Activated T-helper 1 cell treated with anti-CD3 and anti-CD28 coated beads, Interleukin-12 subunit alpha, Interleukin-12 subunit beta, Interleukin-2, Interleukin-4 antibody, amounts not matched to agents 30 ng/mL and 10 ng/mL and 1 ng/mL, durations not matched to agents 14 hours and 24 hours and 36 hours (primary cell): Measurements from ENCODE around the gene PHLDB3. TPM values are rescaled to one million over a fixed set of nuclear protein-coding genes. Genes with fewer than 3 reads are reported as not detected.

Experiments used
- DNase-seq: peaks from one replicate; pipeline ENCODE4 v3.0.0; 2021; ENCODE audit warnings: low spot score
- H3K27ac Mint-ChIP-seq: one replicate; pipeline ENCODE4 v1.8.0; 2021; ENCODE audit warnings: mild to moderate bottlenecking, mixed read lengths
- H3K27me3 Mint-ChIP-seq: one replicate; pipeline ENCODE4 v1.8.0; 2022; ENCODE audit warnings: mild to moderate bottlenecking, moderate library complexity, mixed read lengths; ENCODE audit not compliant: insufficient read depth
- H3K36me3 Mint-ChIP-seq: one replicate; pipeline ENCODE4 v1.8.0; 2021; ENCODE audit warnings: low read depth, mixed read lengths
- H3K4me1 Mint-ChIP-seq: one replicate; pipeline ENCODE4 v1.8.0; 2021; ENCODE audit warnings: low read depth, mixed read lengths
- H3K4me3 Mint-ChIP-seq: one replicate; pipeline ENCODE4 v1.8.0; 2021; ENCODE audit warnings: mild to moderate bottlenecking, moderate library complexity, mixed read lengths
- H3K9me3 Mint-ChIP-seq: one replicate; pipeline ENCODE4 v1.8.0; 2021; ENCODE audit warnings: mixed read lengths
- intact Hi-C: fragments of 100-400 bp; cut with micrococcal nuclease; formaldehyde crosslinking; loops from one replicate; pipeline ENCODE4 v1.15.1; 2024
- total RNA-seq: library from RNA; stranded (reverse); gene quantifications from 2 replicates; pipeline ENCODE4 v1.2.3, GENCODE V29; 2022

PHLDB3 gene
- total RNA-seq, 1 donor from 2014 or later, result 26.8 TPM

- Mint-ChIP-seq H3K9me3 (no peaks in the 10 kb centered on the region), H3K4me3 (peak overlapping the region; percentile 88), H3K27me3 (no peaks in the 10 kb centered on the region), H3K36me3 (peaks cover 21% of the 10 kb centered on the region), H3K27ac (peak overlapping the region; percentile 82), H3K4me1 (peaks cover 18% of the 10 kb centered on the region)
- intact Hi-C loops, result loop anchor here (1.0 kb wide), 9 partner anchors 16 to 165 kb away; partner anchors contain the start of genes IRGQ, ZNF428, ZNF575 and ZNF576
- peak; percentile 98 for DNase-seq
Measured at GRCh38 chr19:43503501-43504425, 783 bp downstream of the PHLDB3 start.

- H3K4me1 Mint-ChIP-seq, result peaks cover 18% of the 10 kb centered on the region
- H3K9me3 Mint-ChIP-seq, result no peaks in the 10 kb centered on the region
- H3K27ac Mint-ChIP-seq, result no peak overlapping the region
- H3K4me3 Mint-ChIP-seq, result peak overlapping the region; percentile 88
- H3K27me3 Mint-ChIP-seq, result no peaks in the 10 kb centered on the region
- H3K36me3 Mint-ChIP-seq, result peaks cover 20% of the 10 kb centered on the region
- intact Hi-C loops, result no loop called here
- no peak for DNase-seq
Measured at GRCh38 chr19:43502419-43502976, 2.0 kb downstream of the PHLDB3 start.

- Mint-ChIP-seq H3K4me1 (peaks cover 18% of the 10 kb centered on the region), H3K4me3 (peak overlapping the region; percentile 49), H3K9me3 (no peaks in the 10 kb centered on the region), H3K27me3 (no peaks in the 10 kb centered on the region), H3K27ac (no peak overlapping the region), H3K36me3 (peaks cover 21% of the 10 kb centered on the region)
- intact Hi-C loops, result no loop called here
- DNase-seq, result no peak
Measured at GRCh38 chr19:43501661-43502418, 2.7 kb downstream of the PHLDB3 start.

- no peak for DNase-seq
- Mint-ChIP-seq H3K4me1 (peaks cover 14% of the 10 kb centered on the region), H3K9me3 (no peaks in the 10 kb centered on the region), H3K27me3 (no peaks in the 10 kb centered on the region), H3K4me3 (no peak overlapping the region), H3K36me3 (peaks cover 21% of the 10 kb centered on the region), H3K27ac (no peak overlapping the region)
- intact Hi-C loops, result no loop called here
Measured at GRCh38 chr19:43499042-43499441, 5.5 kb downstream of the PHLDB3 start.

- DNase-seq, result no peak
- Mint-ChIP-seq H3K4me1 (peaks cover 9% of the 10 kb centered on the region), H3K27ac (no peak overlapping the region), H3K4me3 (no peak overlapping the region), H3K27me3 (no peaks in the 10 kb centered on the region), H3K9me3 (no peaks in the 10 kb centered on the region), H3K36me3 (peaks cover 21% of the 10 kb centered on the region)
- intact Hi-C loops, result no loop called here
Measured at GRCh38 chr19:43498233-43498842, 6.2 kb downstream of the PHLDB3 start.

GRCh38 chr19:43496960-43497359, 7.6 kb downstream of the PHLDB3 start:
- H3K27ac Mint-ChIP-seq, result no peak overlapping the region
- DNase-seq, result no peak

GRCh38 chr19:43495082-43495481, 9.5 kb downstream of the PHLDB3 start:
- Mint-ChIP-seq H3K4me3 (no peak overlapping the region), H3K27ac (no peak overlapping the region), H3K9me3 (no peaks in the 10 kb centered on the region), H3K27me3 (no peaks in the 10 kb centered on the region), H3K4me1 (no peaks in the 10 kb centered on the region), H3K36me3 (peaks cover 13% of the 10 kb centered on the region)
- intact Hi-C loops, result no loop called here
- DNase-seq, result no peak

More at GRCh38 chr19:43496960-43497359, 7.6 kb downstream of the PHLDB3 start:
- peaks cover 15% of the 10 kb centered on the region for H3K36me3 Mint-ChIP-seq
- no peaks in the 10 kb centered on the region for H3K9me3 Mint-ChIP-seq
- H3K4me3 Mint-ChIP-seq, result no peak overlapping the region
- H3K27me3 Mint-ChIP-seq, result no peaks in the 10 kb centered on the region
- no peaks in the 10 kb centered on the region for H3K4me1 Mint-ChIP-seq
- intact Hi-C loops, result no loop called here

GRCh38 chr19:43490759-43491158, 13.8 kb downstream of the PHLDB3 start:
- DNase-seq, result no peak
- intact Hi-C loops, result no loop called here
- no peaks in the 10 kb centered on the region for H3K27me3 Mint-ChIP-seq
- H3K36me3 Mint-ChIP-seq, result peaks cover 8% of the 10 kb centered on the region
- H3K27ac Mint-ChIP-seq, result no peak overlapping the region
- peaks cover 4% of the 10 kb centered on the region for H3K4me1 Mint-ChIP-seq
- no peaks in the 10 kb centered on the region for H3K9me3 Mint-ChIP-seq
- H3K4me3 Mint-ChIP-seq, result no peak overlapping the region

GRCh38 chr19:43489979-43490599, 14.5 kb downstream of the PHLDB3 start:
- intact Hi-C loops, result no loop called here
- H3K27me3 Mint-ChIP-seq, result no peaks in the 10 kb centered on the region
- no peaks in the 10 kb centered on the region for H3K9me3 Mint-ChIP-seq
- H3K36me3 Mint-ChIP-seq, result peaks cover 5% of the 10 kb centered on the region
- no peak overlapping the region for H3K4me3 Mint-ChIP-seq
- H3K27ac Mint-ChIP-seq, result no peak overlapping the region
- DNase-seq, result no peak
- H3K4me1 Mint-ChIP-seq, result peaks cover 4% of the 10 kb centered on the region

- intact Hi-C loops, result no loop called here
- Mint-ChIP-seq H3K27ac (no peak overlapping the region), H3K27me3 (no peaks in the 10 kb centered on the region), H3K4me3 (no peak overlapping the region), H3K4me1 (peaks cover 4% of the 10 kb centered on the region), H3K9me3 (no peaks in the 10 kb centered on the region), H3K36me3 (peaks cover 3% of the 10 kb centered on the region)
- no peak for DNase-seq
Measured at GRCh38 chr19:43489310-43489709, 15.2 kb downstream of the PHLDB3 start.

GRCh38 chr19:43488179-43488578, 16.4 kb downstream of the PHLDB3 start:
- H3K36me3 Mint-ChIP-seq, result peaks cover 3% of the 10 kb centered on the region

GRCh38 chr19:43486412-43486811, 18.1 kb downstream of the PHLDB3 start:
- no peak overlapping the region for H3K4me3 Mint-ChIP-seq
- intact Hi-C loops, result no loop called here
- no peak for DNase-seq
- no peaks in the 10 kb centered on the region for H3K9me3 Mint-ChIP-seq
- peaks cover 6% of the 10 kb centered on the region for H3K36me3 Mint-ChIP-seq
- peaks cover 4% of the 10 kb centered on the region for H3K4me1 Mint-ChIP-seq
- no peaks in the 10 kb centered on the region for H3K27me3 Mint-ChIP-seq
- H3K27ac Mint-ChIP-seq, result no peak overlapping the region

More at GRCh38 chr19:43488179-43488578, 16.4 kb downstream of the PHLDB3 start:
- H3K4me3 Mint-ChIP-seq, result no peak overlapping the region
- H3K4me1 Mint-ChIP-seq, result peaks cover 4% of the 10 kb centered on the region
- DNase-seq, result no peak
- intact Hi-C loops, result no loop called here
- H3K27ac Mint-ChIP-seq, result no peak overlapping the region
- no peaks in the 10 kb centered on the region for H3K9me3 Mint-ChIP-seq
- H3K27me3 Mint-ChIP-seq, result no peaks in the 10 kb centered on the region
